ENCODE measurements around the gene B2M. TPM values are rescaled to one million over a fixed set of nuclear protein-coding genes. Genes with fewer than 3 reads are reported as not detected.
A peak's percentile ranks its signal among the peaks of the same experiment; 100 is the strongest.

B2M gene
- total RNA-seq (2021; fragmentation: NEBNext Ultra II Directional; extraction: Animal tissue kit (Norgen Biotek cat#: 25700)): 71.2 and 78.9 TPM in 2 replicates
- 380 and 907 TPM in 2 replicates for polyA plus RNA-seq (2011; rRNA removed)
- polyA plus RNA-seq (2011; cell fraction: cytosol; rRNA removed): 423 TPM
- polyA plus RNA-seq (2011; cell fraction: nucleus; rRNA removed): 24.2 TPM
- 141 to 188 TPM (median 152 TPM) in 4 replicates for polyA plus RNA-seq (2012, experiment 1 of 2)
- polyA plus RNA-seq (2012, experiment 2 of 2): 85.5 TPM
- polyA plus RNA-seq (2013, experiment 1 of 2): 100 TPM
- 143 TPM for polyA plus RNA-seq (2013, experiment 2 of 2)
- 62.5 and 99.2 TPM in 2 replicates for polyA minus RNA-seq (2011; rRNA and poly(A)+ RNA removed)
- 112 TPM for polyA minus RNA-seq (2011; cell fraction: cytosol; rRNA and poly(A)+ RNA removed)
- 132 TPM for polyA minus RNA-seq (2011; cell fraction: nucleus; rRNA and poly(A)+ RNA removed)
- long read RNA-seq, experiment 1, transcript B2M-204 (4 exons, 1,705 nt): major isoform, 102 of 120 reads
- long read RNA-seq, experiment 1, partial matches to known transcripts: 6 of 120 reads
- long read RNA-seq, experiment 1, other reads (novel, unspliced or antisense): 10 of 120 reads
- long read RNA-seq, experiment 2, transcript B2M-204 (4 exons, 1,705 nt): major isoform, 97 of 99 reads
- long read RNA-seq, experiment 2, partial matches to known transcripts: 0 of 99 reads
- long read RNA-seq, experiment 2, other reads (novel, unspliced or antisense): 1 of 99 reads

GRCh38 chr15:44711096-44711742 is at the start of gene B2M, which contains the start of gene PATL2:
TSS of gene B2M (plus strand) at chr15:44711517. CDS start at chr15:44711547, 30 bp downstream.
TSS of gene PATL2 (minus strand) at chr15:44711323. CDS start at chr15:44676490, 34,833 bp downstream.
- peak; percentile 65 for FAIRE-seq
- Histone ChIP-seq H2AK5ac (ENCODE audit: low read depth, low read length) (no peak within 1 kb of the TSS), H3K9me3 (ENCODE audit: insufficient read depth in 2 of 2, low read depth in 1 of 2, low read length in 1 of 2) (no peaks in the 10 kb centered on the region), H4K20me1 (replicated peaks in 1 of 2; ENCODE audit: control insufficient read depth in 1 of 2, insufficient read depth in 2 of 2, low read length in 2 of 2) (no peaks in the 10 kb centered on the region), H2BK120ac (replicated peaks; ENCODE audit: low read depth, low read length) (no peak within 1 kb of the TSS), H3K27me3 (replicated peaks in 1 of 4; ENCODE audit: control insufficient read depth in 3 of 4, extremely low read depth in 1 of 4, insufficient read depth in 3 of 4, low read length in 3 of 4) (peaks cover 0 to 10% (median 8%) of the 10 kb centered on the region in 4 experiments; a peak in 5 of 7 replicates), H3K18ac (ENCODE audit: extremely low read depth, low read length) (peak within 1 kb of the TSS; percentile 80; the same call in 1 of the 2 replicates), H4K5ac (ENCODE audit: insufficient read length, low read depth, low read length) (no peak within 1 kb of the TSS), H3K9ac (replicated peaks in 1 of 4; ENCODE audit: extremely low read depth in 1 of 4, low read depth in 3 of 4, low read length in 3 of 4) (peak within 1 kb of the TSS; percentile 61 to 77 (median 66)), H4K91ac (replicated peaks; ENCODE audit: insufficient read length, low read length) (no peak within 1 kb of the TSS), H4K8ac (ENCODE audit: extremely low read depth, insufficient read depth, low read length) (peak within 1 kb of the TSS; percentile 22; the same call in 1 of the 2 replicates), H2BK5ac (ENCODE audit: low read depth, low read length) (no peak within 1 kb of the TSS), H3K23ac (ENCODE audit: insufficient read length) (no peak within 1 kb of the TSS), H3K14ac (ENCODE audit: insufficient read length) (no peak within 1 kb of the TSS), H3K4ac (replicated peaks; ENCODE audit: insufficient read length, low read depth, low read length) (no peak within 1 kb of the TSS), H3K79me1 (ENCODE audit: low read depth, low read length) (no peaks in the 10 kb centered on the region), H2BK12ac (ENCODE audit: low read depth, low read length) (no peak within 1 kb of the TSS), H2BK15ac (ENCODE audit: low read length) (no peak within 1 kb of the TSS), H3K27ac (ENCODE audit: low read depth, low read length) (peak within 1 kb of the TSS; percentile 60; the same call in 1 of the 2 replicates), H3K4me1 (replicated peaks in 1 of 4; ENCODE audit: control insufficient read depth in 3 of 4, insufficient read depth in 4 of 4, low read length in 3 of 4) (0 out of 7 replicates have a peak, but pooled peaks cover 0 to 3% (median 0%) of the 10 kb centered on the region in 4 experiments), H3K79me2 (ENCODE audit: control insufficient read depth in 1 of 2, insufficient read depth in 2 of 2, low read length in 2 of 2) (peaks cover 0 to 9% of the 10 kb centered on the region in 2 experiments; a peak in 2 of 4 replicates), H3K4me2 (ENCODE audit: insufficient read depth in 1 of 2, low read depth in 2 of 2, low read length in 2 of 2) (peak within 1 kb of the TSS; percentile 90 to 94), H3K36me3 (ENCODE audit: control insufficient read depth in 2 of 4, insufficient read depth in 4 of 4, low read length in 3 of 4) (peaks cover 0 to 9% (median 4%) of the 10 kb centered on the region in 4 experiments; a peak in 5 of 8 replicates), H3K23me2 (ENCODE audit: low read depth, low read length) (peaks cover 4% of the 10 kb centered on the region), H3K4me3 (ENCODE audit: extremely low read depth in 1 of 4, insufficient read depth in 2 of 4, low read depth in 3 of 4, low read length in 4 of 4) (peak within 1 kb of the TSS; percentile 79 to 95 (median 88)), H2BK20ac (ENCODE audit: low read length) (0 out of 2 replicates have a peak within 1 kb of the TSS, but pooled peaks have one; percentile 34), H3K56ac (replicated peaks; ENCODE audit: insufficient read length, low read depth, low read length) (no peak within 1 kb of the TSS), H2AFZ (ENCODE audit: low read length) (peak within 1 kb of the TSS; percentile 78)
- peak; percentile 83 to 96 for DNase-seq (ENCODE audit: low read depth in 1 of 2, low spot score in 2 of 2)
- ChIA-PET POLR2A (ENCODE audit: partially characterized antibody) (interaction anchor here (0.6 to 4.2 kb wide), 21 partner anchors 8 to 1954 kb away, joined by 3 to 64 read pairs (median 3); partner anchors contain the start of genes SPG11 and TRIM69), CTCF (ENCODE audit: partially characterized antibody) (interaction anchor here (0.6 to 6.6 kb wide), 9 partner anchors 10 to 94 kb away, joined by 3 to 61 read pairs (median 4); partner anchors contain the start of genes SPG11 and TRIM69)
- 2% methylated on average over 35 of the region's 37 CpGs; no CpG with 5 or more reads in 1 of the 2 experiments for WGBS, 2 experiments (ENCODE audit: extremely low coverage in 1 of 2, insufficient coverage in 1 of 2, insufficient read length in 1 of 2, insufficient replicate concordance in 2 of 2, low coverage in 1 of 2, low lambda C conversion rate in 2 of 2, missing lambda C conversion rate in 1 of 2)
- TF ChIP-seq POLR2A (IDR thresholded peaks at IDR 0.05; ENCODE audit: control extremely low read depth in 1 of 2, low read depth in 2 of 2, low read length in 2 of 2) (peak; percentile 93 to 97), POU5F1 (IDR thresholded peaks at IDR 0.05; ENCODE audit: low read depth, low read length) (no peak), CBX5 (IDR thresholded peaks at IDR 0.05; ENCODE audit: low read depth, low read length) (no peak), RBBP5 (IDR thresholded peaks at IDR 0.05; ENCODE audit: borderline replicate concordance, low read depth, low read length) (no peak)
- TF ChIP-seq, protein P1, sequence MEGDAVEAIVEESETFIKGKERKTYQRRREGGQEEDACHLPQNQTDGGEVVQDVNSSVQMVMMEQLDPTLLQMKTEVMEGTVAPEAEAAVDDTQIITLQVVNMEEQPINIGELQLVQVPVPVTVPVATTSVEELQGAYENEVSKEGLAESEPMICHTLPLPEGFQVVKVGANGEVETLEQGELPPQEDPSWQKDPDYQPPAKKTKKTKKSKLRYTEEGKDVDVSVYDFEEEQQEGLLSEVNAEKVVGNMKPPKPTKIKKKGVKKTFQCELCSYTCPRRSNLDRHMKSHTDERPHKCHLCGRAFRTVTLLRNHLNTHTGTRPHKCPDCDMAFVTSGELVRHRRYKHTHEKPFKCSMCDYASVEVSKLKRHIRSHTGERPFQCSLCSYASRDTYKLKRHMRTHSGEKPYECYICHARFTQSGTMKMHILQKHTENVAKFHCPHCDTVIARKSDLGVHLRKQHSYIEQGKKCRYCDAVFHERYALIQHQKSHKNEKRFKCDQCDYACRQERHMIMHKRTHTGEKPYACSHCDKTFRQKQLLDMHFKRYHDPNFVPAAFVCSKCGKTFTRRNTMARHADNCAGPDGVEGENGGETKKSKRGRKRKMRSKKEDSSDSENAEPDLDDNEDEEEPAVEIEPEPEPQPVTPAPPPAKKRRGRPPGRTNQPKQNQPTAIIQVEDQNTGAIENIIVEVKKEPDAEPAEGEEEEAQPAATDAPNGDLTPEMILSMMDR (IDR thresholded peaks at IDR 0.05; ENCODE audit: control extremely low read depth in 1 of 3, insufficient read depth in 1 of 3, low read depth in 1 of 3, low read length in 3 of 3): no peak

Data from H1 (cell line).